SW480 (cell line): Measurements from ENCODE around the gene MOGAT3.

Source experiments
- DNase-seq: peaks from one replicate; pipeline ENCODE4 v3.0.0-alpha.2; 2016; ENCODE audit warnings: low spot score

Gene MOGAT3

DNA sequence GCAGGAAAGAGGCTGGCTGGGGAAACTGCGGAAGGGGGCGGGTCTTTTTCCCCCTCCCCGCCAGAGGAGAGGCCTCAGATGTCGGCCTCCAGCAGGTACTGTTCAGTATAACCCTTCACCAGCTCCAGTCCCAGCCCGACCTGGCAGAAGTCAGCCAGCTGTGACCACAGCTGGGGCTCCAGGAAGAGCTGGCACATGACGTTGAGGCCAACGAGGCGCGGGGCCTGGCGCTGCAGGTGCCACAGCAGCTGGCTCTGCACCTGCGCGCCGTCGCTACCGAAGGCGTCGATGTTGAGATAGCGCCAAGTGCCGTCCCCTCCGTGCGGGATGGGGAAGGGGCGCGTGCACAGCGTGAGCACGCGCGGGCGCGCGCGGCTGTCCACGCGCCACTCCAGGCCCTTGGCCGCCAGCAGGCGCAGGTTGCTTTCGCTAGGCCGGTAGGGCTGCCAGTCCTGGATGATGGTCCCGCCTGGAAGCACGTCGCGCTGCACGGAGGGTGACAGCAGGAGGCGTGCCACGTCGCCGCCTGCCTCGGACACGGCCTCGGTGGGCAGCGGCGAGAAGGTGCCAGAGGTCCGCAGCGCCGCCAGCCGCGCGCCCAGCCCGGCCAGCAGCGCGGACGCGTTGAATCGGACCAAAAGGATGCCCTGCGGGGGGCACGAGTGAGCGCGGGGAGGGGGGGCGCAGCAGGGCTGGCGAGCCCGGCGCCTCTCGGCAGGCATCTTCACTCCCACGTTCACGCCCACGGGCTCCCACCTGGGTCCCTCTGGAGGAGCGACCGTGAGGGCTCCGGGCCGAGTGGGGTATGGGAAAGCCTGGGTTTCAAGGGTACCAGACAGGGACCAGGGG lies 28.6 kb downstream of the MOGAT3 start:
- DNase-seq: peak; percentile 67

- DNase-seq: no peak
These were observed 29.4 kb downstream of the MOGAT3 start for GRCh38 chr7:101171442-101171837.

GRCh38 chr7:101170617-101171441 lies 30.0 kb downstream of the MOGAT3 start:
- peak; percentile 97 for DNase-seq

- DNase-seq: peak; percentile 78
These were observed 30.8 kb downstream of the MOGAT3 start for GRCh38 chr7:101169838-101170551.

- peak; percentile 60 for DNase-seq
These were observed 31.6 kb downstream of the MOGAT3 start for GRCh38 chr7:101169110-101169837.

DNA sequence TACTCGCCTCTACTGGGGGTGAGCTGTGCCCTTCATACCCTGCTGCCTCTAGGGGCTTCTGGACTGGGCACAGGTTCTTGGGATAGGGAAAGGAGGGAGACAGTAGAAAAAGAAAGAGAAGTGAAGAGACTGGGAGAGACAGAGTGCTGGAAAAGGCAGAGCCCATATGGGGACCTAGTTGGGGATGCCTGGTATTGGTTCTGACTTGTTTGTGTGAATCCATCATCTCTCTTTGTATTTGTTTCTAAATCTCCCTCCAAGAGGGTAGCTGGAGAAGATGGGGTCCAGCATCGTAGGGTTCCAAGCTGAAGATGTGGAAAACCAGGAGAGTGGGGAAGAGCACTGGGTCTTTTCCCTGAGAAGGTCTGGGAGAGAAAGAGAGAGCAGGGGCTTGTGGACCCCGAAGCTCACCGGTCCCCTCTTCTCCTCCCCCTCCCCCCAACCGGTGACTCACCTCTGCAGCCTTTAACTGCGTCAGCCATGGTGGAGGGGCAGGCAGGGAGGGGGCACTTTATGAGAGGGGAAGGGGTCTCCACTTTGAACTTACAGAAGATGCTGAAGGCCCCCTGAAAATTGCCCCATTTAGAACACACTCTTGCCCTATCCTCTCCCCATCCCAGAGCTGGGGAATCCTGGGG lies 32.3 kb downstream of the MOGAT3 start:
- DNase-seq: peak; percentile 54

GRCh38 chr7:101167645-101168411 lies 33.0 kb downstream of the MOGAT3 start:
- DNase-seq: no peak

DNA sequence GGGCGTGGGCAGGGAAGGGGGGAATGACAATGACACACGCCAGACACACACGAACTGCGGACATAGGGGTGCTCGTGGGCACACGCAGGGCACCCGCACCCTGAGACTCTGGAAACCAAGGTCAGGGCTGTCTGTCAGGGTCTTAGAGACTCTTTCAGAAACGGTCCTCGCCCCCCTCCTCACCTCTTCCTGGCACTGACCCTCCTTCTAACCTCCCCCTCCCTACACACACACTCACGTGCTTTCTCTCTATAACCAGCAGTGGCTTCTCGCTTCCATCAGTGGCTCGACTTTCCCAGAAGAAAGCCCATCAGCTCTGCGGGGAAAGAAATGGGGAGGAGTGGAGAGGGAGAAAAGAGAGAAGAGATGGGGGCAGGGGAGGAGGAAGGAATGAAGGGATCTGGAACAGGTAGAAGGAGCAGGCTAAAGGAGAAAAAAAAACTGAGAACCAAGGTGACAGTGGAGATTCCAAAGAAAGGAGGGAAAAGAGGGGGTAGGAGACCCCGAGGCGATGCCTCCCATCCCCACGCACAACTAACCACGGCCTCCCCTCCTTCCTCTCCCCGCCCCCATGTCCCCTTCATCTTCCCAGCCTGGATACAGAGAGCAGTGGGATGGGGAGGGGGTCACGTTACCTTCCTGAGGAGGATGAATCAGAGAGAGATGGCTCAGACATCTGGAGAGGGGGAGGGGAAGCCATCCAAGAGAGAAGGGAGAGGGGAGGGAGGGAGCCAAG lies 33.8 kb downstream of the MOGAT3 start:
- DNase-seq: no peak

GRCh38 chr7:101166648-101166908 lies 34.3 kb downstream of the MOGAT3 start:
- DNase-seq: no peak

DNA sequence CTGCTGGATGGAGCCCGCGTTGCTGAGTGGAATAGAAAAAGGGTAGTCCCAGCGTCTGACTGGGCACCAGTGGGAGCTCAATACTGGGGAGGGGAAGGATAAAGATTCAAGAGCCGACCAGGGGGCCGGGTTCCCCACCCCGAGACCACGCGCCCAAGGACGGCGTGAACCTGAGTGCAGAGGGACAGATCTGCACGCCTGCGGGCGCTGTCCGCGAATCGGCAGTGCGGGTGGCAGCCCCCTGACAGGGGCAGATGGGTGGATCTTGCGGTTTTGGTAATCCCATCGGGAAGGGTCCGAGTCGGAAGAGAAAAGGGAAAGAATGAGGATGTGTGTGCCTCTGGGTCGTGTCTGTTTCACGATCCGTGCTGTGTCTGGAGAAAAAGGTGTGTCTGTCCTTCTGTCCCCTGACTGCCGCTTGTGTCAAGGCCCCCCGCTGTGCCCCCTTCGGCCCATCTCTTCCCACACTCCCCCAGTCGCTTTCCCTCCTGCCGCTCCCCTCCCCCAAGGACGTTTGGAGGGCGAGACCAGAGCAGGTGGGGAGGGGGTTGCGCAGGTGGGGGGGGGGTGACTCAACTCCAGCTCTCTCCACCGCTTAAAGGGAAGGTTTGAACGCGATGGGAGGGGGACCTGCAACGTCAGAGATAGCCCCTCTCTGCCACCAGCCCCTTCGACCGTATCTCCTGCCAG lies 34.7 kb downstream of the MOGAT3 start:
- no peak for DNase-seq

DNA sequence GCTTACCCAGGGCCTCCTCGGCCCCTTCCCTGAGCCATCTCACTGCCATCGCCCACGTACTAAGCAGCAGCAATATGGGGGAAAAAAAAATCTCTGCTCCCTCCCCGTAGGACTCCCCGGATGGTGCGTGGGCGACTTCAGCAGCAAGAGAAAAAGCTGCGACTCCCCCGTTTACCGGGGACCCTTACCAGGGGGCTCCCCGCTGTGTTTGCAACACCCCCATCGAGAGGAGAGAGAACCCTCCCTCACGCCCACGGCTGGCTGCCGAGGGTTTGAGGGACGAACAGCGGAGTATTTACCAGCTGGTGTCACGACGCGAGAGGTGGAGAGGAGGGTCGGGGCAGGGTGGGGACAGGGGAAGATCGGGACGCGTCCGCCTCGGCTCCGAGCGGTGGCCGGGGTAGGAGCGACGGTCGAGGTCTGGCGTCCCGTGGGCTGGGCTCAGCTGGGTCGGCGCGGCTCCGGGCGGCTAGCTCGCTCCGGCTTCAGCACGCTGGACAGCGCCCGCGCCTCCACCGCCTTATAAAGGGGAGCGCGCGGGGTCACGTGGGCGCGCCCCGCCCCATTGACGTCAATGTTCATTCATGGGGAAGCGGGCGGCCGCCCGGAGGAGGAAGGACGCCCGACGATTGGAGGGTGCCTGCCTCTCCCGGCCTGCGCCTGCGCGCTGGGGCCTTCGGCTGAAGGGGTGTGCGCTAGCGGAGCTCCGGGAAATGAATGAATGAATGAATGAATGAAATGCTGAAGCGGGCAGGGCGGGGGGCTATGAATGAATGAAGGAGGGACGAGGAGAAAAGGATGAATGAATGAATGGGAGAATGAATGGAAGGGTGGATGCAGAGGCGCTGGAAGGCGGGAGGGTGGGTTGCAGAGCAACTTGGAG lies 35.5 kb downstream of the MOGAT3 start, which contains the start of gene VGF:
Gene VGF (minus strand): TSS at position 495 of the 883 bp plus-strand sequence. CDS start 726 bp downstream, outside the sequence.
- peak; percentile 98 for DNase-seq

DNA sequence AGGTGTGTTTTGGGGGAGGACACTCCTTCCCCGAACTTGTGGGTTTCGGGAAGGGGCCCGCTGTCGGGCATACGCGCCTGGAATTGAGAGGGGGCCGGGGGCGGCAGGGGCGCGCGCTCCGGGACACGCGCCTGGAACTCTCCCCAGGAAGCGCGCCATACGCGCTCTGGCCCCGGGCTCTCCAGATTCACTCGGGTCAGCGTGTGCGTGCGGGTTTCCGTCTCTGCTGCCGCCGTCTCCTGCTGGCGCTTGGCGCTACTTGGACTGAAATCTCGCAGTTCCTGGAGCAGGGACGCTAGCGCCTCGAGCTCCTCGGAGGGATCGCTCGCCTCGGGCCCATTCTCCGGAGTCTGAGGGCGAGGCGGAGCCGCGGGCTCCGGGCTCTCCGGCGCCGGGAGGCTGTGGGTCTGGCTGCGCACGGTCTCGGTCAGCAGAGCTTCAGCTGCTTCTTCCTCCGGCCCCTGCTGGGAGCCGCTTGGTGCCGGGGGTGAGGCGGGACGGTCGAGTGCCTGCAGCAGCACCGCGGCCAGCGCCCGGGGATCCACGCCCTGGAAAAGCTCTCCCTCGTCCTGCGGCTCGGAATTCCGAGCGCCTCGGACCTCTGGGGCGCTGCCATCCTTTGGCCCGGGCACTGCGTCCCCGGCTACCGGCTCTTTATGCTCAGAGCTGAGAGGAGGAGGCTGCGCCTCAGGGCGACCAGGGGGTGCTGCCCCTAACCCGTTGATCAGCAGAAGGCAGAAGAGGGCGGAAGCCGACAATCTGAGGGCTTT lies 36.6 kb downstream of the MOGAT3 start:
- peak; percentile 79 for DNase-seq

GRCh38 chr7:101163279-101164070 lies 37.4 kb downstream of the MOGAT3 start:
- peak; percentile 85 for DNase-seq

- DNase-seq: peak; percentile 88
These were observed 38.1 kb downstream of the MOGAT3 start for GRCh38 chr7:101162551-101163278.

GRCh38 chr7:101161692-101162471 lies 39.0 kb downstream of the MOGAT3 start:
- DNase-seq: no peak
